Astrocyte of the spinal cord (primary cell): ENCODE data around the gene ABCA9.

Experiments
- DNase-seq: peaks from one replicate; pipeline ENCODE4 v3.0.0; 2011; ENCODE audit warnings: low read depth, low spot score
- H3K4me3 ChIP-seq: 2 replicates; pipeline ENCODE4 v1.5.1; 2011; ENCODE audit warnings: low read depth, mild to moderate bottlenecking, low read length, moderate library complexity
- in situ Hi-C: cut with HindIII; loops from 2 replicates; pipeline ENCODE4 v1.10.0; 2017; ENCODE audit warnings: low sequenced_read_pairs
- TF ChIP-seq, protein P1 (sequence below): IDR thresholded peaks from 2 replicates; pipeline ENCODE4 v1.5.1; 2012; ENCODE audit warnings: low read depth, mild to moderate bottlenecking, low read length, inconsistent platforms

ABCA9 gene

GRCh38 chr17:69093995-69094394 is 33.3 kb upstream of the ABCA9 start:
- in situ Hi-C loops = no loop called here
- no peak for DNase-seq
- no peak overlapping the region for H3K4me3 ChIP-seq
- TF ChIP-seq, protein P1, sequence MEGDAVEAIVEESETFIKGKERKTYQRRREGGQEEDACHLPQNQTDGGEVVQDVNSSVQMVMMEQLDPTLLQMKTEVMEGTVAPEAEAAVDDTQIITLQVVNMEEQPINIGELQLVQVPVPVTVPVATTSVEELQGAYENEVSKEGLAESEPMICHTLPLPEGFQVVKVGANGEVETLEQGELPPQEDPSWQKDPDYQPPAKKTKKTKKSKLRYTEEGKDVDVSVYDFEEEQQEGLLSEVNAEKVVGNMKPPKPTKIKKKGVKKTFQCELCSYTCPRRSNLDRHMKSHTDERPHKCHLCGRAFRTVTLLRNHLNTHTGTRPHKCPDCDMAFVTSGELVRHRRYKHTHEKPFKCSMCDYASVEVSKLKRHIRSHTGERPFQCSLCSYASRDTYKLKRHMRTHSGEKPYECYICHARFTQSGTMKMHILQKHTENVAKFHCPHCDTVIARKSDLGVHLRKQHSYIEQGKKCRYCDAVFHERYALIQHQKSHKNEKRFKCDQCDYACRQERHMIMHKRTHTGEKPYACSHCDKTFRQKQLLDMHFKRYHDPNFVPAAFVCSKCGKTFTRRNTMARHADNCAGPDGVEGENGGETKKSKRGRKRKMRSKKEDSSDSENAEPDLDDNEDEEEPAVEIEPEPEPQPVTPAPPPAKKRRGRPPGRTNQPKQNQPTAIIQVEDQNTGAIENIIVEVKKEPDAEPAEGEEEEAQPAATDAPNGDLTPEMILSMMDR = no peak

DNA sequence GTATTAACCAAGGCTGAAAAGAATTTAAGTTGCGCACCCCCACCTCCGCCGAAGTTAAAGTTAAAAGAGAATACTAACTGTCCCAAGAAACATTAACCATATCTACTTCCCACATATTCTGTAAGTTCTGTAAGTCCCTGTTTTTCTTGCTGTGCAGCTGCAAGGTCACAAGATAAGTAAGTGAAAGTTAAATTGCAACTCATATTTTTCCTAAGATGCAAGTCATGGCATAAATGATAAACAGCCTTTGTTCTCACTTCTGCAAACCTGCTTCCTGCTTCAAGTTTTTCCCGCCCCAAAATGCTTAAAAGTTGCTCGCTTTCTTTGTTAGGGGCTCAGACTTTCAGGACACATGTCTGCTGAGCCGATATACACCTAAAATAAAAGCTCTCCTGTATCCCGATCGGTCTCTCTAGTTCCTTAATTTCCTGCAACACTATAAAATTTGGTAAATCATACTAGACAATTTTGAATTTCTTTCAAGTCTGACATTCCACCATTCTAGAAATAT is 32.6 kb upstream of the ABCA9 start:
- in situ Hi-C loops = no loop called here
- DNase-seq = no peak
- TF ChIP-seq, protein P1 = no peak
- no peak overlapping the region for H3K4me3 ChIP-seq

DNA sequence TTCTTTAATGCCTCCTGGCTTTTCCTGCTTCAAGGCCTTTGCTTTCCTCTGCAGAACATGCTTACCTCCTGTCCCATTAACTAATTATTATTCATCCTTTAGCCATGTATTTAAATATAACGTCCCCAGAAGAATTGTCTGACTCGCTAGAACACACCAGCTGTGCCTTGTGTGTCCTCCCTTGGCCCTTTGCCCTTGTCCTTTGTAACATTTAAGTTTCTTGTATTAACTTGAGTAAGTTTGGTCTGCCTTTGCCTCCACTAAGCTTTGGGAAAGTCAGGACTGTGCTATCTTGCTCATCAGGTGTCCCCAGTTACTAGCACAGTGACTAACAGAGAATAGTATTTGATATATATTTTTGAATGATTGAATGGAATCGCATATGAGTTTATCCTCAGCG is 29.6 kb upstream of the ABCA9 start:
- TF ChIP-seq, protein P1 = no peak
- in situ Hi-C loops = no loop called here

DNA sequence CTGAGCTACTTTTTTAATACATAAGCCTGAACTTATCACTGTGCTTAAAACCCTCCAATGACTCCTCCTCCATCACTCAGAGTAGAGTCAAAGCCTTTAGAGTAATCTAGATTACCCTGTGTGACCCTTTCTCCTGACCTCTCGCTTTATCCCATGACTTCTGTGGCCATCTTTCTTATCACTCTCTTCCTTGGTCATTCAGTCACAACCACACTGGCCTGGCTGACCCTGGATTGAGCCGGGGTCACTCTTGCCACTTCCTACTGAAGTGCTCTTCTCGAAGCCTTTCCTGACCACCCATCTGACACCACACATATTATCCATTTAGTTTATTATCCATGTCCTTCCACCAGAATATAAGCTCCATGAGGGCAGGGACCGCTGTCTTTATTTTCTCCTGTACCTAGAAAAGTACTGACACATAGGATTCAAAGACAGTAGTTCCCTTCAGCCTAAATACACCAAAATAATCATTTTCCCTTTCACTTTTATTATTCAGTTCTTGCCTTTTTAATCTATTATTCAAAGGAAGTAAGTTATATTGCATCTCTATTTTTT is 28.0 kb upstream of the ABCA9 start:
- no peak overlapping the region for H3K4me3 ChIP-seq
- in situ Hi-C loops = no loop called here
- DNase-seq = no peak
- TF ChIP-seq, protein P1 = no peak

More for the DNA sequence above, 29.6 kb upstream of the ABCA9 start:
- H3K4me3 ChIP-seq = no peak overlapping the region
- no peak for DNase-seq

- TF ChIP-seq, protein P1 = no peak
- no peak for DNase-seq
- in situ Hi-C loops = no loop called here
- no peak overlapping the region for H3K4me3 ChIP-seq
Measured at GRCh38 chr17:69086641-69087040, 25.9 kb upstream of the ABCA9 start.

DNA sequence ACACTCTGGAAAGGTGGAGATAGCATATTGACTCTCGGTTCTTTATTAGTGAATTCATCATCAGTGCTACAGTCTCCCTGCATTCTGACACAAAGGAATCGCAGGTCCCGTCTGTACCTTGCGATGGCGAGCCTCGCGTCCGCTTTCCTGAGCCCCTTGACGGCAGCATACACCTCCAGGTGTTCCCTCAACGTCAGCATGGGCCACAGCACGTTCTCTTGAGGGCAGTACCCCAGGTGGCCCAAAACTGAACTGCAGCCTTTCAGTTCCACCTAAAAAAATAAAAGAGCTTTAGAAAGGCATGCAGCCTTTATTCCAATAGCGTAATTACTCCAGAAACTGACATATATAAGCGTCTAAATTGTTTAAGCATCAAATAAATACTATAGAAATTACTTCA is 24.2 kb upstream of the ABCA9 start:
- TF ChIP-seq, protein P1 = peak; percentile 51
- no peak overlapping the region for H3K4me3 ChIP-seq
- in situ Hi-C loops = no loop called here
- DNase-seq = no peak
